OCI-LY7 (cell line): ENCODE data around the gene WDR7. TPM values are rescaled to one million over a fixed set of nuclear protein-coding genes. Genes with fewer than 3 reads are reported as not detected.

ENCODE experiments used
- BruUV-seq: library from RNA; stranded (reverse); fragments of 400-500 nt; replicated peaks from 2 replicates; lab custom pipeline; 2021; lab: Mats Ljungman, UMichigan
- CTCF ChIA-PET: fragments of 300-600 bp; sonication (Branson Sonifier 250); formaldehyde crosslinking; loops from one replicate; lab custom pipeline; 2022; ENCODE audit warnings: antibody characterized with exemption; ENCODE audit not compliant: unreplicated experiment; lab: Charles Lee
- POLR2A ChIA-PET: fragments of 300-600 bp; sonication (Branson Sonifier 250); formaldehyde crosslinking; loops from one replicate; lab custom pipeline; 2022; ENCODE audit warnings: antibody characterized with exemption; lab: Charles Lee
- DNase-seq: peaks from one replicate; pipeline ENCODE4 v3.0.0-alpha.2; 2015; ENCODE audit warnings: low spot score
- H2AFZ ChIP-seq: fragments of 200-600 bp; sonication (generic), shearing (Covaris generic); 2 replicates; pipeline ENCODE4 v1.6.1; 2014; ENCODE audit warnings: mild to moderate bottlenecking, antibody characterized with exemption, low read length, moderate library complexity
- H3K27ac ChIP-seq: fragments of 200-600 bp; sonication (generic); 2 replicates; pipeline ENCODE4 v1.5.1; 2014; ENCODE audit warnings: mixed run types, low read depth, mild to moderate bottlenecking, moderate library complexity, low read length, inconsistent platforms; ENCODE audit not compliant: poor library complexity, severe bottlenecking
- H3K36me3 ChIP-seq: fragments of 200-600 bp; sonication (generic); 2 replicates; pipeline ENCODE4 v1.6.1; 2014; ENCODE audit warnings: mild to moderate bottlenecking, antibody characterized with exemption, low read length, moderate library complexity, mixed read lengths; ENCODE audit not compliant: insufficient read depth
- H3K4me1 ChIP-seq: fragments of 200-600 bp; sonication (generic); 2 replicates; pipeline ENCODE4 v1.5.1; 2014; ENCODE audit warnings: mild to moderate bottlenecking, low read length; ENCODE audit not compliant: insufficient read depth, poor library complexity, severe bottlenecking
- H3K4me2 ChIP-seq: fragments of 200-600 bp; sonication (generic); 2 replicates; pipeline ENCODE4 v1.6.1; 2014; ENCODE audit warnings: mild to moderate bottlenecking, low read length
- H3K4me3 ChIP-seq: fragments of 200-600 bp; sonication (generic); 2 replicates; pipeline ENCODE4 v1.5.1; 2014; ENCODE audit warnings: mild to moderate bottlenecking, low read depth, low read length; ENCODE audit not compliant: poor library complexity, severe bottlenecking
- H3K79me2 ChIP-seq: fragments of 200-600 bp; sonication (generic); 2 replicates; pipeline ENCODE4 v1.6.1; 2016; ENCODE audit warnings: low read depth, mild to moderate bottlenecking, low read length, moderate library complexity, mixed read lengths; ENCODE audit not compliant: insufficient read depth
- H3K9me2 ChIP-seq: fragments of 200-600 bp; sonication (generic); 2 replicates; pipeline ENCODE4 v1.6.1; 2016; ENCODE audit warnings: mild to moderate bottlenecking, low read length, mixed read lengths; ENCODE audit not compliant: insufficient read depth
- H3K9me3 ChIP-seq: fragments of 200-600 bp; sonication (generic); 2 replicates; pipeline ENCODE4 v1.6.1; 2014; ENCODE audit warnings: mild to moderate bottlenecking, mixed run types, low read length, mixed read lengths
- H4K20me1 ChIP-seq: fragments of 200-600 bp; sonication (generic); 2 replicates; pipeline ENCODE4 v1.6.1; 2014; ENCODE audit warnings: mild to moderate bottlenecking, antibody characterized with exemption, low read length, moderate library complexity, mixed read lengths; ENCODE audit not compliant: insufficient read depth
- EZH2phosphoT487 ChIP-seq: fragments of 200-600 bp; sonication (generic); IDR thresholded peaks from 2 replicates; pipeline ENCODE4 v1.6.1; 2018; ENCODE audit warnings: low read depth, borderline replicate concordance, mild to moderate bottlenecking, mixed run types, antibody characterized with exemption, low read length, moderate library complexity, mixed read lengths
- intact Hi-C: fragments of 100-400 bp; cut with micrococcal nuclease; formaldehyde crosslinking; loops from one replicate; pipeline ENCODE4 v1.10.0; 2022; ENCODE audit not compliant: unreplicated experiment
- total RNA-seq, 2 experiments: library from RNA; depleted of rRNA in 1 of 2; stranded (reverse); fragments of >200 nt in 1 of 2; shearing (Covaris generic) in 1 of 2; gene quantifications; 2 replicates each; pipeline ENCODE4 v1.2.3, GENCODE V29; 2014 to 2022
- TF ChIP-seq, protein P1 (sequence below): fragments of 200-600 bp; sonication (generic); conservative IDR thresholded peaks from 2 replicates; pipeline ENCODE4 v1.5.1; 2014; ENCODE audit warnings: mild to moderate bottlenecking, antibody characterized with exemption, low read length, moderate library complexity, mixed read lengths

WDR7 gene
- total RNA-seq, 2 experiments from 2014 or later, result 13.2 to 17.1 TPM

DNA sequence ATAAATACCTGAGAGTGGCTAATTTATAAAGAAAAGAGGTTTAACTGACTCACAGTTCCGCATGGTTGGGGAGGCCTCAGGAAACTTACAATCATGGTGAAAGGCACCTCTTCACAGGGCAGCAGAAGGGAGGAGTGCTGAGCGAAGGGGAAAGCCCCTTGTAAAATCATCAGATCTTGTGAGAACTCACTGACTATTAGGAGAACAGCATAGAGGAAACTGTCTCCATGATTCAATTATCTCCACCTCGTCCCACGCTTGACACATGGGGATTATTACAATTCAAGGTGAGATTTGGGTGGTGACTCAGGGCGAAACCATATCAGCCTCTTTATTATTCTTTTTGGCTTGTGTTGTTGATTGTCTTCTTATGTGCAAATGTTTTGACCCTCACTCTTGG lies 76.2 kb downstream of the WDR7 start:
- DNase-seq, result no peak
- no peaks in the 10 kb centered on the region for H3K4me1 ChIP-seq
- no peaks in the 10 kb centered on the region for H3K9me3 ChIP-seq
- POLR2A ChIA-PET, result no interaction called here
- CTCF ChIA-PET, result no interaction called here
- intact Hi-C loops, result no loop called here
- H3K79me2 ChIP-seq, result no peaks in the 10 kb centered on the region
- no peaks in the 10 kb centered on the region for H3K9me2 ChIP-seq
- no peaks in the 10 kb centered on the region for H4K20me1 ChIP-seq
- H3K27ac ChIP-seq, result no peak overlapping the region
- H2AFZ ChIP-seq, result no peak overlapping the region
- BruUV-seq, result no TSS peak
- no peaks in the 10 kb centered on the region for H3K36me3 ChIP-seq
- no peak overlapping the region for H3K4me3 ChIP-seq
- TF ChIP-seq EZH2phosphoT487, result no peak
- TF ChIP-seq, protein P1, sequence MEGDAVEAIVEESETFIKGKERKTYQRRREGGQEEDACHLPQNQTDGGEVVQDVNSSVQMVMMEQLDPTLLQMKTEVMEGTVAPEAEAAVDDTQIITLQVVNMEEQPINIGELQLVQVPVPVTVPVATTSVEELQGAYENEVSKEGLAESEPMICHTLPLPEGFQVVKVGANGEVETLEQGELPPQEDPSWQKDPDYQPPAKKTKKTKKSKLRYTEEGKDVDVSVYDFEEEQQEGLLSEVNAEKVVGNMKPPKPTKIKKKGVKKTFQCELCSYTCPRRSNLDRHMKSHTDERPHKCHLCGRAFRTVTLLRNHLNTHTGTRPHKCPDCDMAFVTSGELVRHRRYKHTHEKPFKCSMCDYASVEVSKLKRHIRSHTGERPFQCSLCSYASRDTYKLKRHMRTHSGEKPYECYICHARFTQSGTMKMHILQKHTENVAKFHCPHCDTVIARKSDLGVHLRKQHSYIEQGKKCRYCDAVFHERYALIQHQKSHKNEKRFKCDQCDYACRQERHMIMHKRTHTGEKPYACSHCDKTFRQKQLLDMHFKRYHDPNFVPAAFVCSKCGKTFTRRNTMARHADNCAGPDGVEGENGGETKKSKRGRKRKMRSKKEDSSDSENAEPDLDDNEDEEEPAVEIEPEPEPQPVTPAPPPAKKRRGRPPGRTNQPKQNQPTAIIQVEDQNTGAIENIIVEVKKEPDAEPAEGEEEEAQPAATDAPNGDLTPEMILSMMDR, result no peak
- no peak overlapping the region for H3K4me2 ChIP-seq

DNA sequence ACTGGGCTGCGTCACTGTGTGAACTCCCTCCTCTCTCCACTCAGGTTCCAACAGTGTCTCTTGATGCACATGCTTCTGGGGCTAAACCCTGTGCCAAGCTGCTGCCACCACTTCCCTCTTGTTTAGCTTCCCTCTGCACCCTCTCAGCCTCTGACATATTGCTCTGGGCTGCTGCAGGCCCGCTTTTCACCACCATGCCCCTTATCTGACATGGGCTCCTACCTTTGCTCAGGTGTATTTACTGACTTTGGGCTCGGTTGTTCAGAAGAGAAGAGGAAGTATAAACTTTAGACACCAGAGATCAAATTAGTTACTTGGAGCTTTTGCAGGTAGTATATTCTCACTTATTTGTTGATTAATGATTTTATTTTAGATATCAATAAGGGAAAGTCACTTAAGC lies 77.6 kb downstream of the WDR7 start:
- H4K20me1 ChIP-seq, result no peaks in the 10 kb centered on the region
- no peak overlapping the region for H3K27ac ChIP-seq
- no peak overlapping the region for H2AFZ ChIP-seq
- CTCF ChIA-PET, result no interaction called here
- no peak overlapping the region for H3K4me2 ChIP-seq
- H3K79me2 ChIP-seq, result no peaks in the 10 kb centered on the region
- no peak for TF ChIP-seq EZH2phosphoT487
- TF ChIP-seq, protein P1, result no peak
- no peaks in the 10 kb centered on the region for H3K9me2 ChIP-seq
- H3K36me3 ChIP-seq, result no peaks in the 10 kb centered on the region
- no peaks in the 10 kb centered on the region for H3K9me3 ChIP-seq
- no peak overlapping the region for H3K4me3 ChIP-seq
- no TSS peak for BruUV-seq
- intact Hi-C loops, result no loop called here
- H3K4me1 ChIP-seq, result no peaks in the 10 kb centered on the region
- no peak for DNase-seq
- POLR2A ChIA-PET, result no interaction called here

DNA sequence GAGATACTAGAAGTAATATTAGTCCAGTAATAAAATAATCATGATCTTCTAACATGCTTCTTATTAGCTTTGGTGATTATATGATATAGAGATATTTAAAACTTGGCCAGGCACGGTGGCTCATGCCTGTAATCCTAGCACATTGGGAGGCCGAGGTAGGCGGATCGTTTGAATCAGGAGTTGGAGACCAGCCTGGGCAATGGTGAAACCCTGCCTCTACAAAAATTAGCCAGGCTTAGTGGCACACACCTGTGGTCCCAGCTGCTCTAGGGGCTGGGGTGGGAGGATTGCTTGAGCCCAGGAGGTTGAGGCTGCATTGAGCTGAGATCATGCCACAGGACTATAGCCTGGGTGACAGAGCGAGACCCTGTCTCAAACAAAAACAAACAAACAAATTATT lies 87.0 kb downstream of the WDR7 start:
- no peaks in the 10 kb centered on the region for H3K9me2 ChIP-seq
- TF ChIP-seq, protein P1, result no peak
- TF ChIP-seq EZH2phosphoT487, result no peak
- no peak for DNase-seq
- no peak overlapping the region for H3K4me3 ChIP-seq
- H3K27ac ChIP-seq, result no peak overlapping the region
- H3K4me1 ChIP-seq, result no peaks in the 10 kb centered on the region
- BruUV-seq, result no TSS peak
- H3K79me2 ChIP-seq, result no peaks in the 10 kb centered on the region
- H3K4me2 ChIP-seq, result no peak overlapping the region
- no peaks in the 10 kb centered on the region for H3K9me3 ChIP-seq
- intact Hi-C loops, result no loop called here
- CTCF ChIA-PET, result no interaction called here
- no peak overlapping the region for H2AFZ ChIP-seq
- POLR2A ChIA-PET, result interaction anchor here (0.6 kb wide), 1 partner anchor 624 kb away, joined by 4 read pairs; no protein-coding TSS in a partner anchor
- H3K36me3 ChIP-seq, result no peaks in the 10 kb centered on the region
- no peaks in the 10 kb centered on the region for H4K20me1 ChIP-seq
